Cardiac fibroblast (primary cell): Measurements from ENCODE around the gene UPK1A.

Source experiments
- DNase-seq, 2 donors: peaks; one replicate each; pipeline versions ENCODE4 v3.0.0 to v3.0.0-alpha.2; 2010; ENCODE audit warnings: low read depth in 2 of 2
- H3K4me3 ChIP-seq, 2 donors: replicated peaks in 1 of 2; 1 replicate in 1 of 2; 2 replicates in 1 of 2; pipeline ENCODE4 v1.5.1; 2011; ENCODE audit warnings: low read depth in 2 of 2, low read length in 2 of 2, mild to moderate bottlenecking in 2 of 2, moderate library complexity in 1 of 2
- TF ChIP-seq, protein P1 (sequence below): IDR thresholded peaks from one replicate; pipeline ENCODE4 v1.5.1; 2011; ENCODE audit warnings: low read depth, mild to moderate bottlenecking, low read length, inconsistent platforms

The UPK1A gene

DNA sequence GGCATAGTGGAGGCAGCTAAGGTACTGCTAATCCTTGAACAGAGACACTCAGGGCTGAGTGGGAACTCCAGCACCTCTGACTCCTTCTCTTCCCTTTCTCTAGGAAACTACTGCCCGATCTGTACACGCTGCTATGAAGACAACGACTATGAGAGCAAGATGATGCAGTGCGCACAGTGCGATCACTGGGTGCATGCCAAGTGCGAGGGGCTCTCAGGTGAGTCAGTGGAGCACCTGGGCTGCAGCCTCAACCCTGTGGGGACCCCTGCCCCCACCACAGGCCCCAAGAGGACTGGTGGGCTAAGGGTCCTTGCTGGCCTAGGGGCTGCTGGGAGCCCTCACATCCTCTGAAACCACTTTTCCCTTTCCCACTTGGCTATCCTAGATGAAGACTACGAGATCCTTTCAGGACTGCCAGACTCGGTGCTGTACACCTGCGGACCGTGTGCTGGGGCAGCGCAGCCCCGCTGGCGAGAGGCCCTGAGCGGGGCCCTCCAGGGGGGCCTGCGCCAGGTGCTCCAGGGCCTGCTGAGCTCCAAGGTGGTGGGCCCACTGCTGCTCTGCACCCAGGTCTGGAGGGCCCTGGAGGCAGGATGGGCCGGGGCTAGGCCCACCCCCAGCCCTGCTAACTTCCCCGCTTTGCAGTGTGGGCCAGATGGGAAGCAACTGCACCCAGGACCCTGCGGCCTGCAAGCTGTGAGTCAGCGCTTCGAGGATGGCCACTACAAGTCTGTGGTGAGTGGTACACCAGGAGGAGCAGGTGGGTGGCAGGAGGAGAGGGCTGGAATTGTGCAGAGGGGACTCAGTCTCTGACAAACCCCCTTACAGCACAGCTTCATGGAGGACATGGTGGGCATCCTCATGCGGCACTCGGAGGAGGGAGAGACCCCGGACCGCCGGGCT is 61.0 kb downstream of the UPK1A start:
- DNase-seq, result no peak
- TF ChIP-seq, protein P1, sequence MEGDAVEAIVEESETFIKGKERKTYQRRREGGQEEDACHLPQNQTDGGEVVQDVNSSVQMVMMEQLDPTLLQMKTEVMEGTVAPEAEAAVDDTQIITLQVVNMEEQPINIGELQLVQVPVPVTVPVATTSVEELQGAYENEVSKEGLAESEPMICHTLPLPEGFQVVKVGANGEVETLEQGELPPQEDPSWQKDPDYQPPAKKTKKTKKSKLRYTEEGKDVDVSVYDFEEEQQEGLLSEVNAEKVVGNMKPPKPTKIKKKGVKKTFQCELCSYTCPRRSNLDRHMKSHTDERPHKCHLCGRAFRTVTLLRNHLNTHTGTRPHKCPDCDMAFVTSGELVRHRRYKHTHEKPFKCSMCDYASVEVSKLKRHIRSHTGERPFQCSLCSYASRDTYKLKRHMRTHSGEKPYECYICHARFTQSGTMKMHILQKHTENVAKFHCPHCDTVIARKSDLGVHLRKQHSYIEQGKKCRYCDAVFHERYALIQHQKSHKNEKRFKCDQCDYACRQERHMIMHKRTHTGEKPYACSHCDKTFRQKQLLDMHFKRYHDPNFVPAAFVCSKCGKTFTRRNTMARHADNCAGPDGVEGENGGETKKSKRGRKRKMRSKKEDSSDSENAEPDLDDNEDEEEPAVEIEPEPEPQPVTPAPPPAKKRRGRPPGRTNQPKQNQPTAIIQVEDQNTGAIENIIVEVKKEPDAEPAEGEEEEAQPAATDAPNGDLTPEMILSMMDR, result no peak
- H3K4me3 ChIP-seq, result no peak overlapping the region
